Astrocyte (in vitro differentiated cells and primary cell): ENCODE results near the gene SLC12A4. TPM values are rescaled to one million over a fixed set of nuclear protein-coding genes. Genes with fewer than 3 reads are reported as not detected.

ENCODE experiments used
- DNase-seq: peaks from one replicate; pipeline ENCODE4 v3.0.0-alpha.2; 2010; ENCODE audit warnings: low read depth
- FAIRE-seq: peaks from 2 replicates; lab custom pipeline; 2011; peaks lifted over from hg19 to GRCh38; lab: Jason Lieb, UNC
- H2AFZ ChIP-seq: 2 replicates; pipeline ENCODE4 v1.6.0; 2012; ENCODE audit warnings: low read depth, low read length, inconsistent platforms
- H3K27ac ChIP-seq: 2 replicates; pipeline ENCODE4 v1.5.1; 2011; ENCODE audit warnings: low read depth, low read length, inconsistent platforms
- H3K27me3 ChIP-seq: 2 replicates; pipeline ENCODE4 v1.6.0; 2011; ENCODE audit warnings: low read length, inconsistent platforms; ENCODE audit not compliant: insufficient read depth
- H3K36me3 ChIP-seq: 2 replicates; pipeline ENCODE4 v1.5.1; 2011; ENCODE audit warnings: low read length, inconsistent platforms; ENCODE audit not compliant: insufficient read depth
- H3K4me1 ChIP-seq: 2 replicates; pipeline ENCODE4 v1.5.1; 2011; ENCODE audit warnings: low read length, inconsistent platforms; ENCODE audit not compliant: insufficient read depth
- H3K4me2 ChIP-seq: 2 replicates; pipeline ENCODE4 v1.6.0; 2012; ENCODE audit warnings: low read length, inconsistent platforms
- H3K4me3 ChIP-seq: 2 replicates; pipeline ENCODE4 v1.5.1; 2011; ENCODE audit warnings: low read depth, mild to moderate bottlenecking, low read length, inconsistent platforms; ENCODE audit not compliant: insufficient read depth
- H3K79me2 ChIP-seq: 2 replicates; pipeline ENCODE4 v1.6.0; 2012; ENCODE audit warnings: mild to moderate bottlenecking, low read length, inconsistent platforms; ENCODE audit not compliant: insufficient read depth
- H3K9ac ChIP-seq: 2 replicates; pipeline ENCODE4 v1.6.0; 2012; ENCODE audit warnings: mild to moderate bottlenecking, low read length, inconsistent platforms
- H3K9me3 ChIP-seq: 2 replicates; pipeline ENCODE4 v1.5.1; 2012; ENCODE audit warnings: low read depth, mild to moderate bottlenecking, low read length, inconsistent platforms; ENCODE audit not compliant: insufficient read depth
- H4K20me1 ChIP-seq: 2 replicates; pipeline ENCODE4 v1.6.0; 2012; ENCODE audit warnings: low read length, inconsistent platforms; ENCODE audit not compliant: insufficient read depth
- H3K27ac Mint-ChIP-seq: one replicate; pipeline ENCODE4 v1.8.0; 2021; ENCODE audit warnings: mild to moderate bottlenecking, mixed read lengths; ENCODE audit not compliant: unreplicated experiment
- H3K27me3 Mint-ChIP-seq: one replicate; pipeline ENCODE4 v1.8.0; 2021; ENCODE audit warnings: low read depth, mixed read lengths; ENCODE audit not compliant: unreplicated experiment
- H3K36me3 Mint-ChIP-seq: one replicate; pipeline ENCODE4 v1.8.0; 2021; ENCODE audit warnings: low read depth, mixed read lengths; ENCODE audit not compliant: unreplicated experiment
- H3K4me1 Mint-ChIP-seq: one replicate; pipeline ENCODE4 v1.8.0; 2021; ENCODE audit warnings: low read depth, mixed read lengths; ENCODE audit not compliant: unreplicated experiment
- H3K4me3 Mint-ChIP-seq: one replicate; pipeline ENCODE4 v1.8.0; 2021; ENCODE audit warnings: mild to moderate bottlenecking, moderate library complexity, mixed read lengths; ENCODE audit not compliant: unreplicated experiment
- H3K9me3 Mint-ChIP-seq: one replicate; pipeline ENCODE4 v1.8.0; 2021; ENCODE audit warnings: mild to moderate bottlenecking, mixed read lengths; ENCODE audit not compliant: unreplicated experiment
- EZH2 ChIP-seq: IDR thresholded peaks from 2 replicates; pipeline ENCODE4 v1.6.1; 2012; ENCODE audit warnings: mild to moderate bottlenecking, low read length, inconsistent platforms; ENCODE audit not compliant: insufficient read depth
- total RNA-seq: library from RNA; stranded (reverse); gene quantifications from 2 replicates; pipeline ENCODE4 v1.2.1, GENCODE V29; 2021
- TF ChIP-seq, protein P1 (sequence below): IDR thresholded peaks from 2 replicates; pipeline ENCODE4 v1.5.1; 2011; ENCODE audit warnings: low read depth, mild to moderate bottlenecking, inconsistent platforms, low read length, moderate library complexity; ENCODE audit not compliant: insufficient read depth

Gene SLC12A4
- total RNA-seq, 1 donor from 2014 or later = 118 TPM

DNA sequence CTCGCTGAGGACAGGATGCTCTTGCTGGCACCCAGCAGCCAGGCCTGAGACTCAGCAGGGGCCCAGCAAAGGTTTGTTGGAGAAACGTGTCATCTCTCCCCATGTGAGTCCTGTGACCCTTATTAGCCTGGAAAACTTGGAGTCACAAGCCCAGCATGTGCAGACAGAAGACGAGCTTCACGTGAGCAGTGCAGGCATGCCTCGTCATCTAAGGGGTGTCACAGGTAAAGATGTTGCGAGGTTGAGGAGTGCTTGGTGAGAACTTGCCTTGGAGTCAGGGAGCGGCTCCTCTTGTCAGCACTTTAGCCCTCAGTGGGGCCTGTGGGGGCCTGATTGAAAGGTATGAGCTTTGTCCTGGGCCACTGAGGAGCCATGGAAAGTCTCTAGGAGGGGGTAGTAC lies 34.6 kb downstream of the SLC12A4 start:
- Histone ChIP-seq H3K4me2 (no peak overlapping the region), H3K27ac (no peak overlapping the region), H3K79me2 (peaks cover 6% of the 10 kb centered on the region), H4K20me1 (peaks cover 10% of the 10 kb centered on the region), H2AFZ (no peak overlapping the region), H3K9me3 (no peaks in the 10 kb centered on the region), H3K36me3 (peaks cover 3% of the 10 kb centered on the region), H3K4me3 (no peak overlapping the region), H3K27me3 (no peaks in the 10 kb centered on the region), H3K9ac (no peak overlapping the region), H3K4me1 (peaks cover 22% of the 10 kb centered on the region)
- Mint-ChIP-seq H3K4me3 (peak overlapping the region; percentile 16), H3K27ac (no peak overlapping the region), H3K36me3 (peaks cover 19% of the 10 kb centered on the region), H3K4me1 (peaks cover 15% of the 10 kb centered on the region), H3K27me3 (no peaks in the 10 kb centered on the region), H3K9me3 (no peaks in the 10 kb centered on the region)
- DNase-seq (no peak), FAIRE-seq (no peak)
- TF ChIP-seq EZH2 = no peak
- TF ChIP-seq, protein P1, sequence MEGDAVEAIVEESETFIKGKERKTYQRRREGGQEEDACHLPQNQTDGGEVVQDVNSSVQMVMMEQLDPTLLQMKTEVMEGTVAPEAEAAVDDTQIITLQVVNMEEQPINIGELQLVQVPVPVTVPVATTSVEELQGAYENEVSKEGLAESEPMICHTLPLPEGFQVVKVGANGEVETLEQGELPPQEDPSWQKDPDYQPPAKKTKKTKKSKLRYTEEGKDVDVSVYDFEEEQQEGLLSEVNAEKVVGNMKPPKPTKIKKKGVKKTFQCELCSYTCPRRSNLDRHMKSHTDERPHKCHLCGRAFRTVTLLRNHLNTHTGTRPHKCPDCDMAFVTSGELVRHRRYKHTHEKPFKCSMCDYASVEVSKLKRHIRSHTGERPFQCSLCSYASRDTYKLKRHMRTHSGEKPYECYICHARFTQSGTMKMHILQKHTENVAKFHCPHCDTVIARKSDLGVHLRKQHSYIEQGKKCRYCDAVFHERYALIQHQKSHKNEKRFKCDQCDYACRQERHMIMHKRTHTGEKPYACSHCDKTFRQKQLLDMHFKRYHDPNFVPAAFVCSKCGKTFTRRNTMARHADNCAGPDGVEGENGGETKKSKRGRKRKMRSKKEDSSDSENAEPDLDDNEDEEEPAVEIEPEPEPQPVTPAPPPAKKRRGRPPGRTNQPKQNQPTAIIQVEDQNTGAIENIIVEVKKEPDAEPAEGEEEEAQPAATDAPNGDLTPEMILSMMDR = no peak

GRCh38 chr16:67932462-67932840 lies 36.0 kb downstream of the SLC12A4 start:
- Histone ChIP-seq H3K4me2 (no peak overlapping the region), H3K9ac (no peak overlapping the region), H3K36me3 (peaks cover 3% of the 10 kb centered on the region), H4K20me1 (peaks cover 24% of the 10 kb centered on the region), H3K79me2 (peaks cover 6% of the 10 kb centered on the region), H3K9me3 (no peaks in the 10 kb centered on the region), H3K4me1 (peaks cover 21% of the 10 kb centered on the region), H3K27ac (no peak overlapping the region), H3K27me3 (no peaks in the 10 kb centered on the region), H3K4me3 (no peak overlapping the region), H2AFZ (no peak overlapping the region)
- Mint-ChIP-seq H3K4me3 (peak overlapping the region; percentile 8), H3K27me3 (no peaks in the 10 kb centered on the region), H3K27ac (peak overlapping the region; percentile 53), H3K9me3 (no peaks in the 10 kb centered on the region), H3K36me3 (peaks cover 19% of the 10 kb centered on the region), H3K4me1 (peaks cover 15% of the 10 kb centered on the region)
- no peak for TF ChIP-seq EZH2
- TF ChIP-seq, protein P1 = no peak
- no peak for DNase-seq
- FAIRE-seq = no peak

DNA sequence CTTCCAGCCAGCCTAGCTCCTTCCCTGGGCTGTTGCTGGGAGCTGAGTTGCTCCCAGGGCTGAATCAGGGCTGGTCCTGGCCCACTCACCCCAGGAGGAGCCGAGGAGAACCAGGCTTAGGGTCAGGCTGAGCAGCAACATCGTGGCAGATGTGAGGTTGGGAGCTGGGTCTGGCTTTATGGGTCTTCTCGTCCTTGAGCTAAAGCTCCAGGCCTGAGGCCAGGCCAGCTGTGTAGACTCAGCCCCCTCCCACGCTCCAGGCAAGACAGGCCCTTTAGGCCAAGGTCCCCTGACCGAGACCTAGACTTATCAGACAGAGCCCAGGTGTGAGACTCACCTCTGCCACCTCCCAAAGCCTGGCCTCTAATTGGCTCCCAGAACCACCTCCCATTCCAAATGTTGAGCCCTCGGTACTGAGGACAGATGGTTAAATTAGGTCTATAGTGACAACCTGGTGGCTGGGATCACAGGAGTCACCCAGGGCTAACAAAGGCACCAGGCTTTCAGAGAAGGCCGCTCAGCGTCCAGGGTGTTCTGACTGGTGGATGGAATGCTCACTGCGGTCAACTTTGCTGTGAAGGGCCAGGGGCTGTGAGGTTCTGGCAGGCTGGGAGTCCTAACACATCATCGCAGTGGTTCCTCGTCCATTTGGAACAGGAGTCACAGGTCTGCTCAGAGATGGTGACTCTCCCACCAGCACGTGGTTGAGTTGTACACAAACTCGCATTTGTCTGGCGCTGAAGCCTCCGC lies 36.5 kb downstream of the SLC12A4 start, which contains the start of gene CTRL:
Gene CTRL (minus strand): TSS at position 151 of the 750 bp plus-strand sequence. CDS start 10 bp downstream, at position 141.
- H3K9ac ChIP-seq = no peak within 1 kb of the TSS
- H3K36me3 Mint-ChIP-seq = peaks cover 19% of the 10 kb centered on the region
- H3K27ac Mint-ChIP-seq = peak within 1 kb of the TSS; percentile 53
- no peak for FAIRE-seq
- peaks cover 30% of the 10 kb centered on the region for H4K20me1 ChIP-seq
- peaks cover 3% of the 10 kb centered on the region for H3K36me3 ChIP-seq
- H3K4me3 ChIP-seq = no peak within 1 kb of the TSS
- no peak within 1 kb of the TSS for H3K4me2 ChIP-seq
- H3K4me1 ChIP-seq = peaks cover 16% of the 10 kb centered on the region
- no peaks in the 10 kb centered on the region for H3K9me3 ChIP-seq
- H3K27me3 Mint-ChIP-seq = no peaks in the 10 kb centered on the region
- no peak within 1 kb of the TSS for H3K27ac ChIP-seq
- H3K79me2 ChIP-seq = no peaks in the 10 kb centered on the region
- H3K4me3 Mint-ChIP-seq = peak within 1 kb of the TSS; percentile 8
- H3K9me3 Mint-ChIP-seq = no peaks in the 10 kb centered on the region
- no peak for DNase-seq
- H2AFZ ChIP-seq = no peak within 1 kb of the TSS
- no peaks in the 10 kb centered on the region for H3K27me3 ChIP-seq
- peaks cover 10% of the 10 kb centered on the region for H3K4me1 Mint-ChIP-seq
- TF ChIP-seq, protein P1 = peak; percentile 14
- no peak for TF ChIP-seq EZH2
